ENCODE measurements around the gene SOX6. TPM values are rescaled to one million over a fixed set of nuclear protein-coding genes. Genes with fewer than 3 reads are reported as not detected.

Gene SOX6
- total and polyA plus RNA-seq, 2 experiments from 2014 or later = 0.03 to 0.66 TPM

GRCh38 chr11:16193897-16194381 lies 162.4 kb downstream of the SOX6 start (continued):
- no peak for TF ChIP-seq POLR2AphosphoS5 (IDR thresholded peaks at IDR 0.05; ENCODE audit: low read depth)
- no peak for TF ChIP-seq JUNB (IDR thresholded peaks at IDR 0.05; ENCODE audit: unreplicated experiment)
- TF ChIP-seq, protein P1, sequence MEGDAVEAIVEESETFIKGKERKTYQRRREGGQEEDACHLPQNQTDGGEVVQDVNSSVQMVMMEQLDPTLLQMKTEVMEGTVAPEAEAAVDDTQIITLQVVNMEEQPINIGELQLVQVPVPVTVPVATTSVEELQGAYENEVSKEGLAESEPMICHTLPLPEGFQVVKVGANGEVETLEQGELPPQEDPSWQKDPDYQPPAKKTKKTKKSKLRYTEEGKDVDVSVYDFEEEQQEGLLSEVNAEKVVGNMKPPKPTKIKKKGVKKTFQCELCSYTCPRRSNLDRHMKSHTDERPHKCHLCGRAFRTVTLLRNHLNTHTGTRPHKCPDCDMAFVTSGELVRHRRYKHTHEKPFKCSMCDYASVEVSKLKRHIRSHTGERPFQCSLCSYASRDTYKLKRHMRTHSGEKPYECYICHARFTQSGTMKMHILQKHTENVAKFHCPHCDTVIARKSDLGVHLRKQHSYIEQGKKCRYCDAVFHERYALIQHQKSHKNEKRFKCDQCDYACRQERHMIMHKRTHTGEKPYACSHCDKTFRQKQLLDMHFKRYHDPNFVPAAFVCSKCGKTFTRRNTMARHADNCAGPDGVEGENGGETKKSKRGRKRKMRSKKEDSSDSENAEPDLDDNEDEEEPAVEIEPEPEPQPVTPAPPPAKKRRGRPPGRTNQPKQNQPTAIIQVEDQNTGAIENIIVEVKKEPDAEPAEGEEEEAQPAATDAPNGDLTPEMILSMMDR (conservative IDR thresholded peaks at IDR 0.05; ENCODE audit: low read depth in 2 of 2) = no peak
- no peak for TF ChIP-seq NANOG (IDR thresholded peaks at IDR 0.05; ENCODE audit: borderline replicate concordance)
- TF ChIP-seq, protein P2, sequence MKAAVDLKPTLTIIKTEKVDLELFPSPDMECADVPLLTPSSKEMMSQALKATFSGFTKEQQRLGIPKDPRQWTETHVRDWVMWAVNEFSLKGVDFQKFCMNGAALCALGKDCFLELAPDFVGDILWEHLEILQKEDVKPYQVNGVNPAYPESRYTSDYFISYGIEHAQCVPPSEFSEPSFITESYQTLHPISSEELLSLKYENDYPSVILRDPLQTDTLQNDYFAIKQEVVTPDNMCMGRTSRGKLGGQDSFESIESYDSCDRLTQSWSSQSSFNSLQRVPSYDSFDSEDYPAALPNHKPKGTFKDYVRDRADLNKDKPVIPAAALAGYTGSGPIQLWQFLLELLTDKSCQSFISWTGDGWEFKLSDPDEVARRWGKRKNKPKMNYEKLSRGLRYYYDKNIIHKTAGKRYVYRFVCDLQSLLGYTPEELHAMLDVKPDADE (IDR thresholded peaks at IDR 0.05) = no peak
- TF ChIP-seq STAT1 (IDR thresholded peaks at IDR 0.05; ENCODE audit: unreplicated experiment) = no peak
- TF ChIP-seq REST (IDR thresholded peaks at IDR 0.05; ENCODE audit: unreplicated experiment) = no peak

GRCh38 chr11:16191868-16192240 lies 164.5 kb downstream of the SOX6 start:
- Histone ChIP-seq H3K79me2 (replicated peaks; ENCODE audit: insufficient read depth) (no peaks in the 10 kb centered on the region), H3K27ac (ENCODE audit: low read depth) (no peak overlapping the region), H2AFZ (no peak overlapping the region), H3K9me2 (ENCODE audit: insufficient read depth) (no peaks in the 10 kb centered on the region), H3K4me2 (no peak overlapping the region), H3K4me1 (ENCODE audit: insufficient read depth) (peaks cover 6% of the 10 kb centered on the region), H3K27me3 (ENCODE audit: insufficient read depth) (no peaks in the 10 kb centered on the region), H3F3A (replicated peaks; ENCODE audit: low read depth) (no peaks in the 10 kb centered on the region), H3K4me3 (no peak overlapping the region), H4K20me1 (replicated peaks; ENCODE audit: insufficient read depth) (no peaks in the 10 kb centered on the region), H3K36me3 (ENCODE audit: insufficient read depth) (no peaks in the 10 kb centered on the region)
- Mint-ChIP-seq H3K4me3 (no peak overlapping the region), H3K27ac (no peak overlapping the region), H3K36me3 (ENCODE audit: low read depth) (no peaks in the 10 kb centered on the region), H3K4me1 (peaks cover 24% of the 10 kb centered on the region), H3K27me3 (ENCODE audit: insufficient read depth, low read depth, poor library complexity) (no peaks in the 10 kb centered on the region), H3K9me3 (no peaks in the 10 kb centered on the region)
- TF ChIP-seq EZH2 (IDR thresholded peaks at IDR 0.05; ENCODE audit: low read depth, unreplicated experiment) (no peak), JUNB (IDR thresholded peaks at IDR 0.05; ENCODE audit: unreplicated experiment) (no peak), NANOG (IDR thresholded peaks at IDR 0.05; ENCODE audit: borderline replicate concordance) (no peak), ZNF114 (CRISPR knock-in tag; IDR thresholded peaks at IDR 0.05) (no peak), POLR2AphosphoS5 (IDR thresholded peaks at IDR 0.05; ENCODE audit: low read depth) (no peak), CREB1 (CRISPR knock-in tag; IDR thresholded peaks at IDR 0.05; ENCODE audit: low read depth) (no peak), REST (IDR thresholded peaks at IDR 0.05; ENCODE audit: unreplicated experiment) (no peak), STAT1 (IDR thresholded peaks at IDR 0.05; ENCODE audit: unreplicated experiment) (no peak)
- TF ChIP-seq, protein P1 (conservative IDR thresholded peaks at IDR 0.05; ENCODE audit: low read depth in 2 of 2) = no peak
- DNase-seq (ENCODE audit: low spot score) (no peak), ATAC-seq (no peak)

All from GM23338 (cell line).